SHP77 (cell line): Measurements from ENCODE around the gene ITGA11.

Source experiments
- DNase-seq, 2 experiments: peaks; one replicate each; lab custom pipeline; 2025; lab: John Stamatoyannopoulos, UW

ITGA11 gene

GRCh38 chr15:68311464-68311835 lies 120.5 kb downstream of the ITGA11 start:
- no peak for DNase-seq

GRCh38 chr15:68310804-68311463 lies 121.0 kb downstream of the ITGA11 start:
- no peak for DNase-seq

GRCh38 chr15:68310178-68310803 lies 121.7 kb downstream of the ITGA11 start:
- DNase-seq = no peak

- no peak for DNase-seq
These were observed 122.9 kb downstream of the ITGA11 start for GRCh38 chr15:68309024-68309423.

GRCh38 chr15:68307131-68307928 lies 124.6 kb downstream of the ITGA11 start:
- DNase-seq = no peak

- no peak for DNase-seq
These were observed 126.5 kb downstream of the ITGA11 start for GRCh38 chr15:68305420-68305871.

GRCh38 chr15:68304589-68305337 lies 127.2 kb downstream of the ITGA11 start:
- peak in 1 of 2 experiments; percentile 12 for DNase-seq

- DNase-seq = no peak
These were observed 128.2 kb downstream of the ITGA11 start for GRCh38 chr15:68303560-68304436.

GRCh38 chr15:68303134-68303533 lies 128.8 kb downstream of the ITGA11 start:
- no peak for DNase-seq

GRCh38 chr15:68302729-68303128 lies 129.2 kb downstream of the ITGA11 start:
- DNase-seq = no peak

GRCh38 chr15:68301301-68301700 lies 130.7 kb downstream of the ITGA11 start:
- no peak for DNase-seq

- DNase-seq = no peak
These were observed 131.6 kb downstream of the ITGA11 start for GRCh38 chr15:68300115-68300940.

GRCh38 chr15:68299436-68299835 lies 132.5 kb downstream of the ITGA11 start:
- no peak for DNase-seq

GRCh38 chr15:68298882-68299381 lies 133.0 kb downstream of the ITGA11 start:
- no peak for DNase-seq

GRCh38 chr15:68298336-68298735 lies 133.6 kb downstream of the ITGA11 start:
- no peak for DNase-seq

GRCh38 chr15:68295014-68295805 lies 136.8 kb downstream of the ITGA11 start:
- DNase-seq = no peak

GRCh38 chr15:68292967-68293366 lies 139.0 kb downstream of the ITGA11 start:
- DNase-seq = no peak

- DNase-seq = no peak
These were observed 139.7 kb downstream of the ITGA11 start for GRCh38 chr15:68292157-68292781.

GRCh38 chr15:68290715-68291114 lies 141.2 kb downstream of the ITGA11 start:
- no peak for DNase-seq
